DOHH2 (cell line): ENCODE results near the gene CNBD2.

Experiments used
- EZH2phosphoT487 ChIP-seq: fragments of 200-600 bp; sonication (generic); IDR thresholded peaks from 2 replicates; pipeline ENCODE4 v1.6.1; 2017; ENCODE audit warnings: borderline replicate concordance, mild to moderate bottlenecking, antibody characterized with exemption, low read length, moderate library complexity, mixed read lengths
- TF ChIP-seq, protein P1 (sequence below): fragments of 200-600 bp; sonication (generic); IDR thresholded peaks from one replicate; pipeline ENCODE4 v1.5.1; 2014; ENCODE audit warnings: antibody characterized with exemption, mild to moderate bottlenecking, low read depth, low read length; ENCODE audit not compliant: poor library complexity, severe bottlenecking

DNA sequence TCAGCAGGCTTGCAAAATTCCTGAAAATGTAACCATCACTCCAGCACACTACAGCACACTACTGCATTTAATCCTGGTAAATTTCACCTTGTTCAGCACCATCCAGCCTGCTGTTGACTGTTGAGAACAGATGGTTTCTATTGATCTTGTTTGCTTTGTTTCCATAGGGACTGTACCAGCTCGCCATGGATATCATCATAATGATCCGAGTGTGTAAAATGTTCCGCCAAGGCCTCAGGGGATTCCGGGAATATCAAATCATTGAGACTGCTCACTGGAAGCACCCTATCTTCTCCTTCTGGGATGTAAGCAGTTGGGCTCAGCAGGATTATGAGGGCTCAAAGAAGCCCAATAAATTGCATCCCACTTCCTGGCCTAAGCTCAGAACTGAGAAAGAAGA, 4.1 kb downstream of the CNBD2 start:
- TF ChIP-seq, protein P1, sequence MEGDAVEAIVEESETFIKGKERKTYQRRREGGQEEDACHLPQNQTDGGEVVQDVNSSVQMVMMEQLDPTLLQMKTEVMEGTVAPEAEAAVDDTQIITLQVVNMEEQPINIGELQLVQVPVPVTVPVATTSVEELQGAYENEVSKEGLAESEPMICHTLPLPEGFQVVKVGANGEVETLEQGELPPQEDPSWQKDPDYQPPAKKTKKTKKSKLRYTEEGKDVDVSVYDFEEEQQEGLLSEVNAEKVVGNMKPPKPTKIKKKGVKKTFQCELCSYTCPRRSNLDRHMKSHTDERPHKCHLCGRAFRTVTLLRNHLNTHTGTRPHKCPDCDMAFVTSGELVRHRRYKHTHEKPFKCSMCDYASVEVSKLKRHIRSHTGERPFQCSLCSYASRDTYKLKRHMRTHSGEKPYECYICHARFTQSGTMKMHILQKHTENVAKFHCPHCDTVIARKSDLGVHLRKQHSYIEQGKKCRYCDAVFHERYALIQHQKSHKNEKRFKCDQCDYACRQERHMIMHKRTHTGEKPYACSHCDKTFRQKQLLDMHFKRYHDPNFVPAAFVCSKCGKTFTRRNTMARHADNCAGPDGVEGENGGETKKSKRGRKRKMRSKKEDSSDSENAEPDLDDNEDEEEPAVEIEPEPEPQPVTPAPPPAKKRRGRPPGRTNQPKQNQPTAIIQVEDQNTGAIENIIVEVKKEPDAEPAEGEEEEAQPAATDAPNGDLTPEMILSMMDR, result no peak
- TF ChIP-seq EZH2phosphoT487, result no peak
